SK-N-SH (cell line): ENCODE data around the gene FBXO3. TPM values are rescaled to one million over a fixed set of nuclear protein-coding genes. Genes with fewer than 3 reads are reported as not detected.

ENCODE experiments used
- CTCF ChIA-PET: fragments of 300-600, 350-600 bp; formaldehyde crosslinking; extraction: SDS; loops from one replicate; lab custom pipeline; 2021; lab: Yijun Ruan, JAX
- POLR2A ChIA-PET: fragments of 350-600 bp; sonication (Branson Sonifier 250); formaldehyde crosslinking; extraction: SDS; loops from one replicate; lab custom pipeline; 2020; ENCODE audit warnings: antibody characterized with exemption, inconsistent platforms; lab: Yijun Ruan, JAX
- DNase-seq: peaks from one replicate; pipeline ENCODE4 v3.0.0; 2012
- H2AFZ ChIP-seq: fragments of 200-600 bp; sonication (generic); 2 replicates; pipeline ENCODE4 v1.8.1; 2016; ENCODE audit warnings: antibody characterized with exemption, mild to moderate bottlenecking, low read depth
- H3F3A ChIP-seq: fragments of 200-600 bp; sonication (generic); replicated peaks from 2 replicates; pipeline ENCODE3; 2016; ENCODE audit warnings: antibody characterized with exemption, mild to moderate bottlenecking; ENCODE audit not compliant: insufficient read depth
- H3K27ac ChIP-seq, 2 experiments: fragments of 200-500 bp in 1 of 2; fragments of 200-600 bp in 1 of 2; sonication (Bioruptor generic) in 1 of 2; sonication (generic), shearing (Covaris generic) in 1 of 2; 2 replicates each; pipeline versions ENCODE4 v1.5.1 to v1.6.1; 2014 to 2016; ENCODE audit warnings: low read depth in 2 of 2, inconsistent platforms in 1 of 2, low read length in 1 of 2, mild to moderate bottlenecking in 1 of 2, mixed read lengths in 1 of 2
- H3K27me3 ChIP-seq: fragments of 200-600 bp; sonication (generic), shearing (Covaris generic); 2 replicates; pipeline ENCODE4 v1.6.1; 2016; ENCODE audit warnings: mixed run types; ENCODE audit not compliant: insufficient read depth
- H3K36me3 ChIP-seq, 2 experiments: fragments of 200-500 bp in 1 of 2; fragments of 200-600 bp in 1 of 2; sonication (Bioruptor generic) in 1 of 2; sonication (generic) in 1 of 2; replicated peaks in 1 of 2; 2 replicates each; pipeline versions ENCODE3 to v1.5.1; 2014 to 2016; ENCODE audit warnings: low read length in 1 of 2, mild to moderate bottlenecking in 1 of 2; ENCODE audit not compliant: insufficient read depth in 2 of 2, control insufficient read depth in 1 of 2
- H3K4me1 ChIP-seq, 2 experiments: fragments of 200-500 bp in 1 of 2; fragments of 200-600 bp in 1 of 2; sonication (Bioruptor generic) in 1 of 2; sonication (generic), shearing (Covaris generic) in 1 of 2; 2 replicates each; pipeline versions ENCODE4 v1.5.1 to v1.6.1; 2014 to 2016; ENCODE audit warnings: low read depth in 1 of 2, low read length in 1 of 2, mixed run types in 1 of 2; ENCODE audit not compliant: insufficient read depth in 2 of 2, control insufficient read depth in 1 of 2
- H3K4me2 ChIP-seq: fragments of 200-600 bp; sonication (generic), shearing (Covaris generic); 2 replicates; pipeline ENCODE4 v1.6.1; 2017; ENCODE audit warnings: mixed run types
- H3K4me3 ChIP-seq, 2 experiments: fragments of 200-500 bp in 1 of 2; fragments of 200-600 bp in 1 of 2; sonication (Bioruptor generic) in 1 of 2; sonication (generic), shearing (Covaris generic) in 1 of 2; 2 replicates each; pipeline versions ENCODE4 v1.5.1 to v1.8.1; 2014 to 2016; ENCODE audit warnings: low read depth in 2 of 2, inconsistent platforms in 1 of 2, low read length in 1 of 2, mild to moderate bottlenecking in 1 of 2, mixed read lengths in 1 of 2, moderate library complexity in 1 of 2
- H3K79me2 ChIP-seq: fragments of 200-600 bp; sonication (generic); 2 replicates; pipeline ENCODE4 v1.8.1; 2017; ENCODE audit warnings: mild to moderate bottlenecking; ENCODE audit not compliant: insufficient read depth
- H3K9ac ChIP-seq: fragments of 200-600 bp; sonication (generic); 2 replicates; pipeline ENCODE4 v1.6.1; 2017; ENCODE audit warnings: mixed run types
- H3K9me2 ChIP-seq: fragments of 200-600 bp; sonication (generic); 2 replicates; pipeline ENCODE4 v1.6.1; 2017; ENCODE audit warnings: mixed run types
- H3K9me3 ChIP-seq: fragments of 200-600 bp; sonication (generic); 2 replicates; pipeline ENCODE4 v1.6.1; 2017; ENCODE audit warnings: mixed run types, mild to moderate bottlenecking, moderate library complexity
- H4K20me1 ChIP-seq: fragments of 200-600 bp; sonication (generic); 2 replicates; pipeline ENCODE4 v1.6.1; 2017; ENCODE audit warnings: mild to moderate bottlenecking, mixed run types; ENCODE audit not compliant: insufficient read depth
- CHD2 ChIP-seq: fragments of 150-350 bp; IDR thresholded peaks from 2 replicates; pipeline ENCODE4 v1.6.1; 2018; ENCODE audit warnings: low read length; ENCODE audit not compliant: partially characterized antibody
- CTCF ChIP-seq: fragments of 200-600 bp; sonication (generic); IDR thresholded peaks from 2 replicates; pipeline ENCODE4 v1.6.1; 2017; ENCODE audit warnings: antibody characterized with exemption, mild to moderate bottlenecking, moderate library complexity
- FOSL2 ChIP-seq: IDR thresholded peaks from 2 replicates; pipeline ENCODE4 v1.4.0; 2012; ENCODE audit warnings: low read depth, mild to moderate bottlenecking, moderate library complexity, borderline replicate concordance
- FOXJ3 ChIP-seq: sonication (generic); formaldehyde crosslinking; IDR thresholded peaks from 2 replicates; pipeline ENCODE4 v1.5.1; 2020; ENCODE audit warnings: mild to moderate bottlenecking, missing genetic modification reagents
- FOXM1 ChIP-seq: IDR thresholded peaks from 2 replicates; pipeline ENCODE4 v1.4.0; 2012; ENCODE audit warnings: low read depth, mild to moderate bottlenecking
- JUND ChIP-seq: IDR thresholded peaks from 2 replicates; pipeline ENCODE4 v1.4.0; 2012
- MEF2A ChIP-seq: IDR thresholded peaks from 2 replicates; pipeline ENCODE4 v1.4.0; 2012; ENCODE audit warnings: low read depth, borderline replicate concordance
- PBX3 ChIP-seq: IDR thresholded peaks from 2 replicates; pipeline ENCODE4; 2012
- POLR2AphosphoS5 ChIP-seq: IDR thresholded peaks from 2 replicates; pipeline ENCODE4 v1.6.1; 2012; ENCODE audit warnings: low read depth, low read length
- RAD21 ChIP-seq: IDR thresholded peaks from 2 replicates; pipeline ENCODE4 v1.6.1; 2012; ENCODE audit warnings: mild to moderate bottlenecking, low read length
- REST ChIP-seq: IDR thresholded peaks from 2 replicates; pipeline ENCODE4 v1.6.1; 2012; ENCODE audit warnings: mild to moderate bottlenecking, low read depth, low read length, moderate library complexity
- SIN3A ChIP-seq: IDR thresholded peaks from 2 replicates; pipeline ENCODE4 v1.6.1; 2012; ENCODE audit warnings: low read depth, mild to moderate bottlenecking, low read length, moderate library complexity, borderline replicate concordance
- USF2 ChIP-seq: fragments of 150-350 bp; IDR thresholded peaks from 2 replicates; pipeline ENCODE4 v1.6.1; 2017; ENCODE audit warnings: antibody characterized with exemption, low read length, low read depth, borderline replicate concordance
- ZBTB33 ChIP-seq: IDR thresholded peaks from 2 replicates; pipeline ENCODE4 v1.4.0; 2012; ENCODE audit warnings: low read depth, borderline replicate concordance
- WGBS: methylation state at CpG from one replicate; pipeline ENCODE4 v1.1.6; 2017; ENCODE audit warnings: low lambda C conversion rate; 5-methylcytosine and 5-hydroxymethylcytosine counted together
- polyA plus RNA-seq, 3 experiments: library from polyadenylated mRNA; depleted of rRNA; stranded (reverse); fragments of >200 nt; gene quantifications; 2 replicates each; pipeline ENCODE4 v1.2.3, GENCODE V29; 2012
- TF ChIP-seq, protein P1 (sequence below): IDR thresholded peaks from 2 replicates; pipeline ENCODE4 v1.4.0; 2012; ENCODE audit warnings: low read depth

The FBXO3 gene
- polyA plus RNA-seq, 1 of the 3 experiments (the other 2 are of a cell fraction), result 17.9 TPM

DNA sequence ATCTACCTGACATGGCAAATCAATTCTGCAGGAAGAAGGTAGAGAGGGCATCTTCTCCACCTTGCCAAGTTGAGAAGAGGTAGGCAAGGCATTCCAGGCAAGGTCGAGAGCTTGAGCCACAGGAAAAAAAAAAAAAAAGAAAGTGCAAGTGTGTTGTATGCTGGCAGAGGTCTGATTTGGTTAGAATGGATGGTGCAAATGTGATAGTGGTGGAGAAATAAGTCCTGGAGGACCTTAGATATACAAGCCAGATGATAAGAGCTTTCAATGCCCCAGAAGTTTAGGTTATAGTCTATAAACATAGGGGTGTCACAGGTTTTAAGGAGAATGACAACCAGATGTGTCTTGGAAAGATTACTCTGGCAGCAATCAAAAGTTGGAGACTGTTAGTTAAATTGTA lies 1.4 kb downstream of the FBXO3 start:
- Histone ChIP-seq H3K36me3 (peaks cover 17 to 23% of the 10 kb centered on the region in 2 experiments), H3K79me2 (peaks cover 40% of the 10 kb centered on the region), H3K9me2 (no peaks in the 10 kb centered on the region), H3F3A (no peaks in the 10 kb centered on the region), H3K27me3 (no peaks in the 10 kb centered on the region), H3K9ac (no peak overlapping the region), H3K4me3 (peak overlapping the region in 1 of 2 experiments; percentile 83; a peak in 2 of 4 replicates), H2AFZ (no peak overlapping the region), H4K20me1 (peaks cover 8% of the 10 kb centered on the region), H3K27ac (no peak overlapping the region), H3K4me1 (peaks cover 16 to 25% of the 10 kb centered on the region in 2 experiments; a peak in 3 of 4 replicates), H3K4me2 (peak overlapping the region; percentile 96), H3K9me3 (no peaks in the 10 kb centered on the region)
- DNase-seq, result no peak
- TF ChIP-seq SIN3A, result no peak
- no peak for TF ChIP-seq MEF2A
- TF ChIP-seq FOXJ3 (CRISPR knock-in tag), result no peak
- TF ChIP-seq CHD2, result no peak
- TF ChIP-seq REST, result no peak
- no peak for TF ChIP-seq ZBTB33
- TF ChIP-seq POLR2AphosphoS5, result no peak
- no peak for TF ChIP-seq FOXM1
- TF ChIP-seq FOSL2, result no peak
- no peak for TF ChIP-seq USF2
- no peak for TF ChIP-seq JUND
- no peak for TF ChIP-seq RAD21
- TF ChIP-seq PBX3, result no peak
- TF ChIP-seq, protein P1, sequence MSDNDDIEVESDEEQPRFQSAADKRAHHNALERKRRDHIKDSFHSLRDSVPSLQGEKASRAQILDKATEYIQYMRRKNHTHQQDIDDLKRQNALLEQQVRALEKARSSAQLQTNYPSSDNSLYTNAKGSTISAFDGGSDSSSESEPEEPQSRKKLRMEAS, result no peak
- TF ChIP-seq CTCF, result no peak
- 67% methylated on average over 1 of the region's 1 CpG for WGBS
- CTCF ChIA-PET, result interaction anchor here (1.5 to 3.2 kb wide), 2 partner anchors 57 to 84 kb away, joined by 4 to 11 read pairs; no protein-coding TSS in a partner anchor
- POLR2A ChIA-PET, result no interaction called here
